IPS DF 6.9 (cell line): ENCODE measurements around the gene ANXA2R.

ENCODE experiments used
- DNase-seq: peaks from one replicate; pipeline ENCODE4 v3.0.0-alpha.2; 2013; ENCODE audit warnings: low read depth, low spot score
- H3K27ac ChIP-seq: one replicate; pipeline ENCODE4 v1.5.1; 2013; ENCODE audit warnings: low read length, control low read depth
- H3K27me3 ChIP-seq: 2 replicates; pipeline ENCODE4 v1.6.1; 2013; ENCODE audit warnings: mild to moderate bottlenecking, low read length; ENCODE audit not compliant: control insufficient read depth, insufficient read depth
- H3K36me3 ChIP-seq: 2 replicates; pipeline ENCODE4 v1.6.1; 2013; ENCODE audit warnings: low read length; ENCODE audit not compliant: control insufficient read depth, insufficient read depth
- H3K4me1 ChIP-seq: 2 replicates; pipeline ENCODE4 v1.6.1; 2013; ENCODE audit warnings: low read length; ENCODE audit not compliant: control insufficient read depth, insufficient read depth
- H3K4me3 ChIP-seq: 2 replicates; pipeline ENCODE4 v1.5.1; 2013; ENCODE audit warnings: mild to moderate bottlenecking, low read length
- H3K9me3 ChIP-seq: 2 replicates; pipeline ENCODE4 v1.6.1; 2013; ENCODE audit warnings: low read length, inconsistent platforms; ENCODE audit not compliant: control insufficient read depth, insufficient read depth
- WGBS: extraction: QIAGEN DNeasy Blood & Tissue Kit; methylation state at CpG from one replicate; pipeline ENCODE4 v1.1.7; 2013; ENCODE audit warnings: mixed read lengths, missing lambda C conversion rate; ENCODE audit not compliant: insufficient read length, insufficient coverage; 5-methylcytosine and 5-hydroxymethylcytosine counted together

Gene ANXA2R

DNA sequence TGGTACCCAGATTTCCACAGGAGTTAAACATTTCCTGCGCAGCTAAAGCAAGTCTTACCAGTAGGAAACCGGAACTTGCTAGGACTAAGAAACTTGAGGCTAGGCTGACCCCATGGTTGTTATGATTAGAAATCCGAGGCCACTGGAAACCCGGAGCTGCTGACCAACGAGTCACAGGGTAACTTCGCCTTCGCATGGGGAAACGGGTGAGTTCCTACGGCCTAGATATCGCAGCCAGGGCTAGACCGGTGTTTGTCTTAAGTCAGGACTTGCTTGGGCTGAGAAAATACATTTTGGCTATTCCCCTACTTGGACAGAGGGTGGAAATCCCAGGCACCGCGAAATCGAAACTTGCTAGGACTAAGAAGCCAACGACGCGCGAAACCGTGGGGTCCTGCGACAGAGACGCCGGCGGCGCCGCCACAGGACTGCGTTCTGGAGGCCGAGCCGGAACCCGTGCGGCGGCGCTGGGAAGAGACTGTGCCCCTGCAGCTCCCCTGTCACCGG lies 1.6 kb upstream of the ANXA2R start:
- Histone ChIP-seq H3K4me1 (peaks cover 1% of the 10 kb centered on the region; the same call in 1 of the 2 replicates), H3K27me3 (peaks cover 75% of the 10 kb centered on the region), H3K4me3 (peak overlapping the region; percentile 2; the same call in 1 of the 2 replicates), H3K36me3 (no peaks in the 10 kb centered on the region), H3K27ac (no peak overlapping the region), H3K9me3 (no peaks in the 10 kb centered on the region)
- no CpG with 5 or more reads among the region's 33 CpGs for WGBS
- no peak for DNase-seq

DNA sequence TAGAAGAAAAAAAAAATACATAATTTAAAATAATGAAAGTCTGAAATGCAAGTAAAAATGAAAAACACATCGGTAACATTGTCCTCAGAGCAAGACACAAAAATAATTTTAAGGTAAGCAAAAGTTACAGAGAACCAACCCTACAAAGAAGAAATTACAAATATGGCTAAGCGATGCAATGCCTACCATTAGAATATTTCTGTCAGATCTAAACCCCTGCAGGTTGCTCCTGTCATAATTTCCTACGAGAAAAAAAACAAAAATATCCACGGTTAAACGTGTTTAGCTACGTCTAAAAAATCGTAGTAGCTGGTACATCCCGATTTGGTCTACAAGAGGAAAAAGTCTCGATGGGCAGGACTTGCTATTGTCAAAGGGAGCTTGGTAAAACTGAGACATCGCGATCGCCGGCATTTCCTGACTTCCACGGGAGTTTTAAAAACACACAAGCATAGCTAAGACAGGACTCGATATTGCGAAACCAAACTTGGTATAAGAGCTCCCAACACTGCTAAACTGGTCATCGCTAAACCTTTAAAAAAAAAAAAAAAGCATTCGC lies 1.1 kb upstream of the ANXA2R start:
- H3K27ac ChIP-seq, result no peak overlapping the region
- no peak for DNase-seq

DNA sequence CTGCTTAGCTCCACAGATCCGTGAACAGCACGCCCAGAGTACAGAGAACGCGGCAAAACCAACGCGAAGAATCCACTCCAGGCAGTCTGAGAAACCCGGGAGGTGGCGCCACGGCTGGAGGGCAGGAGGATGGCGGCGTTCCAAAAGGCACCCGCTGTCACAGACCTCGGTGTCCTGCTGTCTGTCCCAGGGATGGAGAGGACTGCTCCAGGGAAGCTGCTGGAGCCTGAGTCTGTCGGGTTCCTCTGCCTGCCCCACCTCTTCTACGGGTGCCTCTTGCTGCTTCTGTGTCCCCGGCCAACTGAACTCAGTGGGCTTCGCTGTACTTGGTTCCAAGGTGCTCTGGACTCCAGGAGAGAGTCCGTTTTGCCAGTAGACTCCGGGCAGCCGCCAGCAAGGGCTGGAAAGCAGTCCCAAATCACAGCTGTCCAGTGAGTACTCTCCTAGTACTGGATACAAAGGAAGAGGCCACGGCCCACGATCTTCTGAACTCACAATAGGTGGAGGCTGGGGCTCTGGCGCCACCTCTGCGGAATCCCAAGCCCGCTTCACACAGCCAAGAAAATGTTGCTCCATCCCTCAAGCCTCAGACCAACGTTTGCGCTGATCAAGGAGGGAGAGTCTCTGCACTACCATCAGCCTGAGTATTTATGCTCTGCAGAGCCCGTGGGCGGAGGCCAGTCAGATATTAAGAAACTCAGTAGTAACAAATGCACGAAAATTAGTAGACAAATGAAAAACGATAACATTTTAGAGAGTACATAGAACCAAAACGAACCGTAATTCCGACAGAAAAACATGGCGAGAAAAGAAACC lies 440 bp downstream of the ANXA2R start:
- Histone ChIP-seq H3K27me3 (peaks cover 87% of the 10 kb centered on the region), H3K9me3 (no peaks in the 10 kb centered on the region), H3K27ac (no peak overlapping the region), H3K4me3 (no peak overlapping the region; the same call in 1 of the 2 replicates), H3K36me3 (no peaks in the 10 kb centered on the region), H3K4me1 (no peaks in the 10 kb centered on the region)
- WGBS, result no CpG with 5 or more reads among the region's 35 CpGs
- no peak for DNase-seq

More for the DNA sequence above, 1.1 kb upstream of the ANXA2R start:
- no CpG with 5 or more reads among the region's 18 CpGs for WGBS
- H3K4me1 ChIP-seq, result peaks cover 1% of the 10 kb centered on the region; the same call in 1 of the 2 replicates
- H3K36me3 ChIP-seq, result no peaks in the 10 kb centered on the region
- peaks cover 80% of the 10 kb centered on the region for H3K27me3 ChIP-seq
- no peak overlapping the region for H3K4me3 ChIP-seq
- H3K9me3 ChIP-seq, result no peaks in the 10 kb centered on the region

DNA sequence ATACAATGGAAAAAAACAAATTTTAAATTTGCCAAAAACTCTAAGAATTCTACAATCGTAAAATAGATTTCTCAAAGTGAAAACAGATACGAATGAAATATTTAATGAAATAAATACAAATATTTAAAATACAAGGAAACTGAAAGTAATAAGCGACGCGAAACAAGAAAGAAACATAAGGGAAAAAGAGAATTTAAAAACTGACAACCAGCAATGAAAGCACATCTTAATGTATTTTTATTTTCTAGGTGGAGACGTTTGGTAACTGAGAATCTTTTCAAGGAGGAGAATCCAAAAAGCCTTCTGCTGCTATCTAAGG lies 1.0 kb downstream of the ANXA2R start:
- WGBS, result no CpG with 5 or more reads among the region's 6 CpGs
- DNase-seq, result no peak
- peaks cover 87% of the 10 kb centered on the region for H3K27me3 ChIP-seq

DNA sequence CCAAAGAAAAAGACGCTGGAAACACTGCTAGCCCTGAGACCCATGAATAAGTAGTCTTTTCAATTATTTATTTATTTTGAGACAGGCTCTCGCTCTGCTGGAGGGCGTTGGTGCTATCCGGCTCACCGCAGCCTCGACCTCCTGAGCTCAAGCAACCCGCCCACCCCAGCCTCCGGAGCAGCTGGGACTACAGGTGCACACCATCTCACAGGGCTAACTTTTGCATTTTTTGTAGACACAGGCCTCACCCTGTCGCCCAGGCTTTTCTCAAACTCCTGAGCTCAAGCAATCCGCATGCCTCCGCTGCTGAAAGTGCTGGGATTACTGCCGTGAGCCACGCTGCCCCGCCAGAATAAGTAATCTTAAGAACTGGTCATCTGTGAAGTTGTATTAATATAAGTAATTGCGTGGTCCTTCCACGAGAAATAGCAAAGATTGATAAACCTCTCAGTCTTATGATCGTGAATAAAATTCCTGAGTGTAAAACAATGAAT lies 1.6 kb downstream of the ANXA2R start:
- no peaks in the 10 kb centered on the region for H3K36me3 ChIP-seq
- WGBS, result no CpG with 5 or more reads among the region's 17 CpGs
- H3K27me3 ChIP-seq, result peaks cover 91% of the 10 kb centered on the region
- H3K27ac ChIP-seq, result no peak overlapping the region
- no peaks in the 10 kb centered on the region for H3K9me3 ChIP-seq
- H3K4me3 ChIP-seq, result no peak overlapping the region
- no peaks in the 10 kb centered on the region for H3K4me1 ChIP-seq
- DNase-seq, result no peak

More for the DNA sequence above, 1.0 kb downstream of the ANXA2R start:
- no peak overlapping the region for H3K4me3 ChIP-seq
- H3K27ac ChIP-seq, result no peak overlapping the region
- H3K4me1 ChIP-seq, result no peaks in the 10 kb centered on the region
- H3K36me3 ChIP-seq, result no peaks in the 10 kb centered on the region
- H3K9me3 ChIP-seq, result no peaks in the 10 kb centered on the region

DNA sequence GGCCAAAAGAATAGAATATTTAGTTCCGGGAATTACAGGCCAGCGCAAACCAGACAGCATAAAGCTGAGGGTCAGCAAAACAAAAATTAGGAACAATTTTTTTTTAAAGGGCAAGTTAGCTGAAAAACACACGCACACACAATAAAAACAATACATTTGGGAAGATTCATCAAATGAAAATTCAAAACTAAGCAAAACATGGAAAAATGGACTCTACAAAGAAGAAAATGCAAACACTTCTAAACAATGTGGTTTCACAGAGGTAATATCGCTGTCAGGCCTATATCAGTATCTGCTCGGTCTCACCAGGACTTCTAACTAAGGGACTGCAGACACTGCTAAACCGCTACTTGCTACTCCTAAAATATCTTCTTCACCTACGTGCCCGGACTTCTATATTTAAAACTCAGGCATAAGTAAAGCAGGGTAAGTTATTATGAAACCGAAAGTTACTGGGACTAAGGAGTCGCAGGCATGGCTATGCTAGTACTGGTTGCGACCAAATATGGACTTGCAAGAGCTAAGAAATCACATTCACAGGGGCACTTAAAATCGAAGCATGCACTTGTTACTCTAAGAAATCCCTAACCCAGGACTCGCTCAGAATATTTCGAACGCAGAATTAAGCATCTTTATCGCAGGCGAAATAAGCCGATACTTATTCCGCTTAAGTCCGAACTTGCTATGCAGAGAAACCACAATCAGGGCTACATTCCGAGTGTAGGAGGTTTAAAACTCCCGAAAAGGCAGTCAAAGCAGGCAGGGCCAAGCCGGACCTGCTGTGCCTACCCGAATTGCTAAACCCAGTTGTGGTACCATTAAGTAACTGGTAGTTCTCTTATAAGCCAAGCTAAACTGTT lies 2.3 kb downstream of the ANXA2R start:
- Histone ChIP-seq H3K9me3 (no peaks in the 10 kb centered on the region), H3K27ac (no peak overlapping the region), H3K27me3 (peaks cover 90% of the 10 kb centered on the region), H3K36me3 (no peaks in the 10 kb centered on the region), H3K4me1 (no peaks in the 10 kb centered on the region), H3K4me3 (no peak overlapping the region)
- WGBS, result no CpG with 5 or more reads among the region's 24 CpGs
- DNase-seq, result no peak

DNA sequence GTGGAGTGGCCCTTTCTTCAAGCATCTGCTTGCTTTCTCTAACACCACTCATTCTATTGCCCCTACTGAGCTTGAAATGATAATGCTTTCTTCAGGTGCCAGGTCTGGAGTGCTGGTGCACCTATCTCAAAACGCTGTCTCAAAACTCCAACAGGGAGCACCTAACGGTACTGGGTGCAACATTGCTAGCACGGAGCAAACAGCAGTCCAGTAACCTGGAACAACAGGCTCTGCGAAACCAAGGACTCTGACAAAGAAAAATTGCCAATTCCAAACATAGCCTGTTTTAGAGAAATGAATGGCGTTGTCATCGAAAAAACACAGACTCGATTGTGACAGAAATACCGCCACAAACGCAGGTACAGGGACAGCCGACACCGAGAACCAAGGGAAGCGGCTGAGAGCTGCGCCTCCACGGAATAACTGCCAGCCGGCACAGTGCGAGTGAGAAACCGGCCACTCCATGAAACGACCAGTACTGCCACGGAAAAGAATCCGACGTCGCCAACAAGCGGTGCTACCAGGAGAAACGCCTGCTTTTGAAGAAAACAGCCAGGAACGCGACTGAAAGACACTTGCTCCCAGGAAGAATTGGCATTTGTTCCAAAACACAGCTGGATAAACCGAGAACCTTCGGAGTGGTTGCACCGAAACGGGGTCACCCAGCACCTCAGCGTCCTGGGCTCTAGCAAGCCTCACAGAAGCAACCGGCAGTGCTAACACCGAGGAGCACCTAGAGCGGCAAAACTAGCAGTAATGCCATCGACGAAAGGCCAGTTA lies 3.1 kb downstream of the ANXA2R start:
- no peaks in the 10 kb centered on the region for H3K36me3 ChIP-seq
- no peak for DNase-seq
- no CpG with 5 or more reads among the region's 36 CpGs for WGBS
- H3K4me1 ChIP-seq, result no peaks in the 10 kb centered on the region
- no peak overlapping the region for H3K27ac ChIP-seq
- H3K9me3 ChIP-seq, result no peaks in the 10 kb centered on the region
- H3K4me3 ChIP-seq, result no peak overlapping the region
- peaks cover 85% of the 10 kb centered on the region for H3K27me3 ChIP-seq

DNA sequence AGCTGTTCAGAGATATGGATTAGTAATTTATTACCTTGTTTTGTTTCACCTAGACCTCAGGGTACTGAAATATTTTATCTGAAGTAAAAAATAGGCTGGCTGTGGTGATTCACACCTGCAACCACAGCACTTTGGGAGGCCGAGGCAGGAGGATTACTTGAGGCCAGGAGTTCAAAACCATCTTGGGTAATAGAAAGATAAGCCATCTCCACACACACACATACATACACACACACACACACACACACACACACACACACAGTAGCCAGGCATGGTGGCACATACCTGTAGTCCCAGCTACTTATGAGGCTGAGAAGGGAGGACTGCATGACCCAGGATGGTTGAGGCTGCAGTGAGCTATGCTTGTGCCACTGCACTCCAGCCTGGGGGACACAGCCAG lies 3.7 kb downstream of the ANXA2R start:
- H3K9me3 ChIP-seq, result no peaks in the 10 kb centered on the region
- no peak for DNase-seq
- no CpG with 5 or more reads among the region's 1 CpG for WGBS
- peaks cover 79% of the 10 kb centered on the region for H3K27me3 ChIP-seq
- no peaks in the 10 kb centered on the region for H3K36me3 ChIP-seq
- H3K4me1 ChIP-seq, result no peaks in the 10 kb centered on the region
- H3K4me3 ChIP-seq, result no peak overlapping the region
- H3K27ac ChIP-seq, result no peak overlapping the region

DNA sequence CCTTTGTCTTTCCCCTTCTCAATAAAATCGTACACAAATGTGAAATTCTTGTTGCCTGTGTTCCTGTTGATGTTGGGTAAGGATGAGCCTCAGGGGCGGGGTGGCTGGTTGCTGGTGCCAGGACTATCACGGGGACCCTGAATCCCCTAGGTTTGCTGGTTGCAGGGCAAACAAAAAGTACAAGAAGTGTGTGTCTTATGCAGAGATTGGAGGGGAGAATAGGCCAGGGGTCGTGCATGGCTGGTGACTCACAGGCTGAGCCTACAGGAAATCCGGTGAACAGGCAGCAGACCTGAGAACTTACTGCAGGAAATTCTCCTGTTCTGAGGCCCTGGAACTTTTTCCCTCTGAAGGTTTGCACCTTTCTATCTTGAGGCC lies 5.5 kb downstream of the ANXA2R start:
- no CpG with 5 or more reads among the region's 5 CpGs for WGBS
- DNase-seq, result no peak
- H3K4me1 ChIP-seq, result no peaks in the 10 kb centered on the region
- H3K4me3 ChIP-seq, result no peak overlapping the region
- H3K9me3 ChIP-seq, result no peaks in the 10 kb centered on the region
- H3K27me3 ChIP-seq, result peaks cover 60% of the 10 kb centered on the region
- H3K27ac ChIP-seq, result no peak overlapping the region
- no peaks in the 10 kb centered on the region for H3K36me3 ChIP-seq
